ENCODE measurements around the gene MYBBP1A.

GRCh38 chr17:4506175-4506813 is 48.9 kb downstream of the MYBBP1A start:
- TF ChIP-seq POLR2A (IDR thresholded peaks at IDR 0.05) = no peak
- TF ChIP-seq CTCF (IDR thresholded peaks at IDR 0.05 in 8 of 11, conservative IDR thresholded peaks at IDR 0.05 in 3 of 11) = no peak
- peak in 1 of 3 donors; percentile 7 for TF ChIP-seq POLR2AphosphoS5 (IDR thresholded peaks at IDR 0.05)
